GM12864 (cell line): ENCODE results near the gene OR2AG1.

Experiments
- DNase-seq: peaks from one replicate; pipeline ENCODE4 v3.0.0-alpha.2; 2011; ENCODE audit warnings: low read depth
- H3K4me3 ChIP-seq: 2 replicates; pipeline ENCODE4 v1.5.1; 2011; ENCODE audit warnings: mild to moderate bottlenecking, low read depth, low read length, control low read depth
- CTCF ChIP-seq: IDR thresholded peaks from 2 replicates; pipeline ENCODE4 v1.5.1; 2011; ENCODE audit warnings: low read depth, mild to moderate bottlenecking, moderate library complexity, low read length, control low read depth, inconsistent platforms; ENCODE audit errors: missing control alignments

OR2AG1 gene, protein sequence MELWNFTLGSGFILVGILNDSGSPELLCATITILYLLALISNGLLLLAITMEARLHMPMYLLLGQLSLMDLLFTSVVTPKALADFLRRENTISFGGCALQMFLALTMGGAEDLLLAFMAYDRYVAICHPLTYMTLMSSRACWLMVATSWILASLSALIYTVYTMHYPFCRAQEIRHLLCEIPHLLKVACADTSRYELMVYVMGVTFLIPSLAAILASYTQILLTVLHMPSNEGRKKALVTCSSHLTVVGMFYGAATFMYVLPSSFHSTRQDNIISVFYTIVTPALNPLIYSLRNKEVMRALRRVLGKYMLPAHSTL

GRCh38 chr11:6782720-6783119 is at the start of gene OR2AG1:
OR2AG1 (plus strand) TSS chr11:6783020; CDS start chr11:6785038, 2,018 bp downstream.
- H3K4me3 ChIP-seq, result no peak within 1 kb of the TSS
- no peak for DNase-seq
- TF ChIP-seq CTCF, result no peak

- TF ChIP-seq CTCF, result no peak
- DNase-seq, result no peak
- H3K4me3 ChIP-seq, result no peak overlapping the region
These were observed 49.2 kb upstream of the OR2AG1 start for GRCh38 chr11:6733326-6734275.

DNA sequence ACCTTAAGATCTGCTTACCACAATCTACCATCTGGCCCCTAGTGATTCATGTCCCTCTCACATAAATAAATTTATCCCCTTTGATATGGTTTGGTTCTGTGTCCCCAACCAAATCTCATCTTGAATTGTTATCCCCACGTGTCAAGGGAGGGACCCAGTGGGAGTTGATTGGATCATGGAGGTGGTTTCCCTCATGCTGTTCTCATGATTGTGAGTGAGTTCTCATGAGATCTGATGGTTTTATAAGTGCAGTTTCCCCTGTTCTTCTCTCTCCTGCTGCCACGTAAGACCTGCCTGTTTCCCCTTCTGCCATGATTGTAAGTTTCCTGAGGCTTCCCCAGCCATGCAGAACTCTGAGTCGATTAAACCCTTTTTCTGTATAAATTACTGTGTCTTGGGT is 48.2 kb upstream of the OR2AG1 start:
- H3K4me3 ChIP-seq, result no peak overlapping the region
- DNase-seq, result no peak
- TF ChIP-seq CTCF, result no peak

GRCh38 chr11:6735306-6735705 is 47.5 kb upstream of the OR2AG1 start:
- H3K4me3 ChIP-seq, result no peak overlapping the region
- TF ChIP-seq CTCF, result no peak
- no peak for DNase-seq

- DNase-seq, result no peak
- H3K4me3 ChIP-seq, result no peak overlapping the region
- no peak for TF ChIP-seq CTCF
These were observed 46.2 kb upstream of the OR2AG1 start for GRCh38 chr11:6736495-6737121.

GRCh38 chr11:6737872-6738466 is 44.9 kb upstream of the OR2AG1 start:
- no peak for DNase-seq
- H3K4me3 ChIP-seq, result no peak overlapping the region

More at GRCh38 chr11:6737872-6738466, 44.9 kb upstream of the OR2AG1 start:
- TF ChIP-seq CTCF, result peak; percentile 69
